Measurements from ENCODE around the gene DNAH17.
"Not testable (repeated sequence)": the region's sequence is repeated elsewhere in the genome, so short reads cannot be mapped to it uniquely, and the experiment has no call there.

The DNAH17 gene

DNA sequence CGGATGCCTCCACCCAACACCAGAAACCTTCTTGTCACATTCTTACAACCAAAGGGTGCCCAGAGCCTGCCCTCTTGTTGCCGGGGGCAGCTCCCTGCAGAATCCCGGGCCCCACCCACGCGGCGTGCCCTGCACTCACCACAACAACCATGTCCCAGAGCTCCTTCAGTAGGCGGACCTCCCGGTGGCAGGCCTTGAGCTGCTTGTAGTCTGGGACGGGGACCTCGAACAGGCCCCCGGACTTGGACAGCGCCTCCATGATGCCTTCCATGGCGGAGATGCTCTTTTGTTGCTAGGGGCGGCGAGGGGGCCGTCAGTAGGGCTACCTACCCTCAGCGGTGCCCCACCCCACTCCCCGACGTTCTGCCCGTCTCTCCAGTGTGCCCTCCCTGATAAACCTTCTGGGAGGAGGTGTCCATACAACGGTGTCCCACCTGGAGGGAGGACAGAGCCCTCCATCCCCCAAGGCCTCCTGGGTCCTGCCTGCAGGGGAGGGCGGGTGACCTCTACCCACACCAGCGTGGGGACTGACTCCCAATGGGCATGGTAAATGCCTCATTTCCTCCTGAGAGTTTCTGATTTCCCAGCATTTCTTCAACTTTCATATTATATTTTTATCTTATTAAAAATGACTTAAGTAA, 52.2 kb downstream of the DNAH17 start:
- FAIRE-seq, result no peak
- no peak for DNase-seq (ENCODE audit: low spot score)

DNA sequence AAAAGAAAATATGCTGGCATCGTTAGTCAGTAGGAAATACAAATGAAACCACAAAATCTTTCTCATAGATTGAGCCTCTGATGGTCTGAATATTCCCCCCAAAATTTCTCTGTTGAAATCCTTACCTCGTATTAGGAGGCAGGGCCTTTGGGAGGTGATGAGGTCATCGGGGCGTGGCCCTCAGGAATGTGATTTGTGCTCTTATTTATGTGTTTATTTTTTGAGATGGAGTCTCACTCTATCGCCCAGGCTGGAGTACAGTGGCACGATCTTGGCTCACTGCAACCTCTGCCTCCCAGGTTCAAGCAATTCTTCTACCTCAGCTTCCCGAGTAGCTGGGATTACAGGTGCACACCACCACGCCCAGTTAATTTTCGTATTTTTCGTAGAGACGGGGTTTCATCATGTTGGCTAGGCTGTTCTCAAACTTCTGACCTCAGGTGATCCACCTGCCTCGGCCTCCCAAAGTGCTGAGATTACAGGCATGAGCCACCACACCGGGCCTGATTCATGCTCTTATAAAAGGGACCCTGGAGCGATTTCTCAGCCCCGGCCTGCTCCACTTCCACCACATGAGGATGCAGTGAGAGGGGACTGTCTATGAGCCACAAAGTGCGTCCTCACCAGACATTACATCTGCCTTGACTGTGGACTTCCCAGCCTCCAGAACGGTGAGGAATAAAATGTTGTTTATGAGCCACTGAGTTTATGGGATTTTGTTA, 53.1 kb downstream of the DNAH17 start:
- FAIRE-seq (no peak), DNase-seq (ENCODE audit: low spot score) (no peak)

DNA sequence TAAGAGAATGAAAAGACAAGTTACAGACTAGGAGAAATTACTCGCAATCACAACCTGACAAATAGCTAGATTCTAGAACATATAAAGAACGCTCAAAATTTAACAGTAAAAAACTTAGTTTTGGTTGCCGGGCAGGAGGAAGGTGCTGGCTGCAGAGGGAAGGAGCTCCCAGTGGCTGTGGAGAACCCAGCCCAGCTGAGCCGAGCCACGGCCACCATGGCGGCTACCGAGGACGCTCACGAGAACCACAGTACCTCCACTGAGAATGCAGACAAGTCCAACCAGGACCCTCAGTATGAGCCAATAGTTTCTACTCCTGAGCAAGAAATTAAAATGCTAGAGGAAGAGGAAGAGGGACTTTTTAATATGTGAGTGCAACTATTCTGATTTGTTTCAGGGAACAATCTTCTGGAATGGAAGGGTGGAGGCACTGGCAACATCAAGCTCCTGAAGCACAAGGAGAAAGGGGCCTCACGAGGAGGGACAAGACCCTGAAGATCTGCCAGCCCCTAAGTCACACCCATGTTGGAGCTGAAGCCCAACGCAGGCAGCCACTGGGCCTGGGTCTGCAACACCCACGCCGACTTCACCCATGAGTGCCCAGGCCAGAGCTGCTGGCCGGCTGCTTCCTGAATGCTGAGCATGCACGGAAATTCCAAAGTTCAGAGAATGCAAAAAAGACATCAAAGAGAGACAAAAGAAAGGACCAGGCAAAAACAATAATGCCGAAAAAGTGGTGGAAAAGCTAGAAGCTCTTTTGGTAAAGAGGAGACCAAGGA, 55.0 kb downstream of the DNAH17 start:
- FAIRE-seq (no peak), DNase-seq (ENCODE audit: low spot score) (no peak)

DNA sequence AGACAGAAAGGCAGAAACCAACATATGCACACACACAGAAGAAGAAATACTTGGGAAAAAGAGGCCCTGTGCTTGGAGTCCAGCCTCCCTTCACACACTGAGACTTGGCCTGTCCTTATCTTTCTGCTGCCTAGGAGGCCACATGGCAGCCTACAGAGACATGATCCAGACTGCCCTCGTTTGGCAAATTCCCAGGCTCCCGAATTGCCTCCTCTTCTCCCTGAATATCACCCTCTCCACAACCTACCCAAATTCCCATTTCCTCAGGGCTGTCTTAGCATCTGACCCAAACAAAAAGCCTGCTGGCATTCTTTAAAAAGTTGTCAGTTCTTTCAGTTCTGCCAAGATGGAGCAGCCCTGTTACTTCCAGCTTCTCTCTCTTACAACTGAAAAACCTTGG, 59.8 kb downstream of the DNAH17 start:
- no peak for FAIRE-seq

DNA sequence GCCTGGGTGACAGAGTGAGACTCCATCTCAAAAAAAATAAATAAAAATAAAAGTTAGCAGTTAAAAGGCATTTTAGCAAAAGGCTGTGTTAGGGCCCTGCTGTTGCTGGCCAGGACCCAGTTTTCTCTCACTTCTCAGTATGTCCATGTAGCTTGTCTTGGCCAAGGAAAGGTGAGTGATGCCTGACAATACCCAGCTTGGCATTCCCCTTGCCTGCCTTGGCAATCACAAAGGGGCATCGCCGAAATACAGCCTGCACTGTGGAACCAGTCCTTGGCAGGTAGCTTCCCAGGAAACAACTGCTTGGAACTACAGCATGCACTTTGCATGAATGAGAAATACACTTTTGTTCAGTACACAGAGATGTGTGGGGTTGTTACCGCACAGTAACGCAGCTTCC, 61.7 kb downstream of the DNAH17 start:
- FAIRE-seq, result no peak
- no peak for DNase-seq (ENCODE audit: low spot score)

More for the DNA sequence above, 59.8 kb downstream of the DNAH17 start:
- DNase-seq (ENCODE audit: low spot score), result no peak

DNA sequence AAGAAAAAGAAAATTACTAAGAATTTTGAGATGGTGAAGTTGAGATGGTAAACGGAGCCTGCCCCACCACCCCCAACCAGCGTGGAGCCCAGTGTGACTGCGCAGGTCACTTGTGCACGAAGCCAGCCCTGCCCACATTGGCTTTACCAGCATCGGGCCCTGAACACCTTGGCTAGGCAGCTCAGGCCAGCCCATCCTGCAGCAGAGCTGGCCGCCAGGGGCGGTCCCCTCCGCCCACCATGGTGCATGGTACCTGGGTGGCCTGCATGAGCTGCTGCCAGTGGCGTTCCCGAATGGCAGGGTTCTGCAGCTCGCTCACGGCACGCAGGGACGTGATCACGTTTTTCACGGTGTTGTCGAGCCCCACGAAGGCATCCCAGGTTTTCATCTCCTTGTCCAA, 62.7 kb downstream of the DNAH17 start:
- DNase-seq (ENCODE audit: low spot score), result no peak
- no peak for FAIRE-seq

DNA sequence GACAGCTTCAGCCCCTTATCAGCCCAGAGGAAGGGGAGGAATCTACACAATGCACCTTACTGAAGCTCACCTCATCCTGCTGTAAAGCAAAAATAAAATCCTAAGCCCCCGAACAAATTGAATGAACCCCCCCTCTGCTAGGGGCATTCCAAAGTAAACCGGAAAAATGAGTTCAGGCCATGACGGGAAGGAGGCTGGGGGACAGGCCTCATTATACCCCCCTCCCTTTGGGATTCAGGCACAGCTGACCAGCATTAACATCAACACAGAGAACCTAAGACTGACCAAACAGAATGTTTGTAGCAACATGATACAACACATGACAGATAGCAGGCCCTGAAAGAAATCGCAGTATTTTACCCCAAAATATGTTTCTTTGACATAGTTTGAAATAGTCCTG, 64.2 kb downstream of the DNAH17 start:
- no peak for DNase-seq (ENCODE audit: low spot score)
- FAIRE-seq, result no peak

DNA sequence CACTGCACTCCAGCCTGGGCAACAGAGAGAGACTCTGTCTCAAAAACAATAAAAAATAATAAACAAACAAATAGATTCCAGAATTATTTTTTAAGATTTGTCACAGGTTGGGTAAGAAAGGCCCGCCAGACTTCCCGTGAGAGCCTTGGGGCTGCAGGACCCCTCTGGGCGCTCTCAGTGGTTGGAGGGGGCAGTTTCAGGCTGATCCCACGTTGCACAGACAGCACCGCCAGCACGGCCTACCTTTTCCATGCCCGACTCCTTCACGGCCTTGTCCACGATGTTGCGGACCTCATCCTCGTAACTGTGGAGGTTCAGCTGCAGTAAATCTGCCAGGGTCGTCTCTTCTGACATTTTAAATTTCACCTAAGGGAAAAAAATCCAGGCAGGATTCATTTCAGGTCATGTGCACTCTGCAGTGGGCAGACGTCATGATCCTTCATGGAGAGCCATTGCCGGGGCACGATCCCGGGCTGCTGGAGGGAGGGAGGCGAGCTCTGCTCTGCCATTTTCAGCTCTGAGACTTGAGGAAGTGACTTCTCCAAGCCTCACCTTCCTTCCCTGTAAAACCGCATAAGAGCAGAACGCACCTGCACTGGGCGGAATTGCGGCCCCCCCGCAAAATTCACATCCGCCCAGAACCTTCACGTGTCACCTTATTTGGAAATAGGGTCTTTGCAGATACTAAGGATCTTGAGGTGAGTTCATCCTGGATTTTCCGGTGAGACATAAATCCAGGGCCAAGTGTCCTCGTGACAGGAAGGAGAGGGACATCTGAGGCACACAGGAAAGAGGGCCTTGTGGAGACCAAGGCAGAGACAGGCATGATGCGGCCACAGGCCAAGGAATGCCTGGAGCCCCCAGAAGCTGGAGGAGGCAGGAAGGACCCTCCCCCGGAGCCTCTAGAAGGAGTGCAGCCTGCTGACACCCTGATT, 66.8 kb downstream of the DNAH17 start:
- DNase-seq (ENCODE audit: low spot score) (no peak), FAIRE-seq (no peak)

DNA sequence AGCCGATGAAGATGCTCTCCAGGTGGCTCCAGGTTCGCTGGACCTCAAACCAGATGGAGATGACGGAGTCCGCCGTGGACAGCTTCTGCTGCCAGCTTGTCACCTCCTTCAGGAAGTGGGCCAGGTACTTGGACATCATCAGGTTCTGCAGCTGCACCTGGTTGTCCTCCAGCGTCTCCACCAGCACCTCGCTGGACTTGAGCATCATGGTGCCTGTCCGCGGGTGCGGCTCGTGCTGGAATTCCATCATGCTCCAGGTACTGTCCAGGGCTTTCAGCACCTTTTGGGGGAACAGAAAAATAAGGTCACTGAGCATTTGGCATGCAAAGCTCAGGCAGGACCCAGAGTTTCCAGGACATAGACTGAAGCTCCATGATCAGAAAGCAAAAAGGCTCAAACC, 69.7 kb downstream of the DNAH17 start:
- FAIRE-seq (no peak), DNase-seq (ENCODE audit: low spot score) (no peak)

DNA sequence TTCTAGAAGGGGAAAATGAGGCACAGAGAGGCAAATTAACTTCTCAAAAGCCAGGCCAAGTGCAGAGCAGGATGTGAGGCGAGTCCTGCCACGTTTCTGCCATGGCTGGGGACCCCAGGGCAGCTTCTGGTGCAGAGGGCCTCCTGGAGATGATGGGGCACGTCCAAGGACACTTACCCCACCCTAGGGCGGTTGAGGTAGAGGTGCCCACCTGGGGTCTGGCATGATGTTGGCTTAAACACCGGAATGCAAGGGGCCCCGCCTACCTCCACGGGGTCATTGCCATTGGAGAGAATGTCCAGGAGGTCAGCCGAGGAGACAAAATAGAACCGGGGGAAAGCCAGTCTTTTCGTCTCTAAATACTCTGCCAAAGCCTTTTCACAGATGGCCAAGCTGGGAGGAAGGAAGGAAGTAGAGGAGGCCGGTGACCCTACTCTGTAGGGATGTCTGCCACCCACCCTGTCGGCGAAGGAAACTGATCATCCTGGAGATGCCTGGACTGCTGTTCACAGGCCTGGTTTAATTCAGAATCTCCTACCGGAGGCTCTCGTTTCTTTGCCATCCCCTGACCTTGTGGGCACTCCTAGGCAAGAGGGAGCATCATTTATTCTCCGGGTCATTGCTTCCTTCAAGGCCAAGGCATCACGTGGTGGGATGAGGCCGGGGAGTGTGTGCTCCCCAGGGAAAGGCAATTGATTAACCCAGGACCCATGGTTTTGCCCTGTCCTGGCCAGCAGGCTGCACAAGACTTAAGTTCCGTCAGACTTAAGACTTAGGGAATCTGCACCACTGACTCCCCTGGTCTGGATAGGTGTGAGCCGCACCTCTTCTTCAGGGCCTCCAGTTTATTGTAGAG, 70.5 kb downstream of the DNAH17 start:
- DNase-seq (ENCODE audit: low spot score) (no peak), FAIRE-seq (no peak)

DNA sequence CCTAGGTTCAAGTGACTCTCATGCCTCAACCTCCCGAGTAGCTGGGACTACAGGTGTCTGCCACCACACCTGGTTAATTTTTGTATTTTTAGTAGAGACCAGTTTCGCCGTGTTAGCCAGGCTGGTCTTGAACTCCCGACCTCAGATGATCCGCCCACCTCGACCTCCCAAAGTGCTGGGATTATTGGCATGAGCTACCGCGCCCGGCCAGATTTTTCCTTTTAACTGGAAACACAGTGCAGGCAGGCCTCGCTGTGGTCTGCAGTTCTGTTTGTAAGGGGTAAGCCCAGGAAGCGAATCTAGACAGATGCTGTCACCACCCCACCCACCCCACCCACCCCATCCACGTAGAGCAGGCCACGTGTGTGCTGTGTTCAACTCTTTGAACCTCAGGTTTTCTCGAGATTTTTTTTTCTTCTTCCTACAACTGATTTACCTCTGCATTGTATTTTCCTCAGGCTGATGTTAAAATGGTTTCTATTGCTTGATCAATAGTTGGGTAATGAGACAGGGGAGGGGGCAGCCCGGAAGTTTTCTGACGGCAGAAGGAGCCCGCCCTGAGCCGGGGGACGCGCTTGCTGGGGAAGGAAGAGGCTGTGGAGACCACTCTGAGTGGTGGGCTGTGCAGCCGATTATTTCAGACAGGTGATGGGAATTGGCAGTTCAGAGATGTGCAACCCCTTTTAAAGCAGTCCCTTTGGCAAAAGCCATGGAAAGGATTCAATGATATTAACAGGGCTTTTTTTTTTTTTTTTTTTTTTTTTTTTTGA, 72.9 kb downstream of the DNAH17 start:
- DNase-seq (ENCODE audit: low spot score) (no peak), FAIRE-seq (no peak)

DNA sequence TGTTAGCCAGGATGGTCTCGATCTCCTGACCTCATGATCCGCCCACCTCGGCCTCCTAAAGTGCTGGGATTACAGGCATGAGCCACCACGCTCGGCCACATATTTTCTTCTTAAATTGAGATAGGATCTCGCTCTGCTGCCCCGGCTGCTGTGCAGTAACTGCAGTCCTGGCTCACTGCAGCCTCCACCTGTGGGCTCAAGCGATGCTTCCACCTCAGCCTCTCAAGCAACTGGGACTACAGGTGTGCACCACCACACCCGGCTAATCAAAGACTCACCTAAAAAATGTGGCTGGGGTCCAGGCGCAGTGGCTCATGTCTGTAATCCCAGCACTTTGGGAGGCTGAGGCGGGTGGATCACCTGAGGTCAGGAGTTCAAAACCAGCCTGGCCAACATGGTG, 73.8 kb downstream of the DNAH17 start:
- DNase-seq (ENCODE audit: low spot score); FAIRE-seq: not testable (repeated sequence)

DNA sequence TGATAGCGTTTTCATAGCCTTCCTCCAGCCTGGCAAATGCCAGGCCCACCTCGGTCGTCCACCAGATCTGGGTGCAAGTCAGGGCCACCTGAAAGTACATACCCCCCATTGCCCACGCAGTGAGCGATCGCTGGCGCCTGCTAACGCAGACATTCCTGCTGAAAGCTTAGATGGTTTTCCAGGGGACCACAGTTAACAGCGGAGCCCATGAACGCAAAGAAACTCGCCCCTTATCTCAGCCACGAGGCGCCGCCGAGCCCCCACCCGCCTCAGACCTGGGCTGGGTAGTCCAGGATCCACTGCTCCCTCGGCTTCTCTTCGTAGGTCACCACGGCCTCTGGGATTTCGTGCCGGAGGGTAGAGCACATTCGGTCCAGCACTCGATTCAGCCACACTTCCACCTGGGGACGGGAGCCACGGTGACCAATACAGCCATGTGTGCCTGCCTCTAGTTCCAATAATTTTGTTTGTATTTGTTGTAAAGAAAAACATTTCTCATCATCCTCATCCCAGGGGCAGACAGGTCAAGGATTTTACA, 74.5 kb downstream of the DNAH17 start:
- no peak for FAIRE-seq
- DNase-seq (ENCODE audit: low spot score), result no peak

DNA sequence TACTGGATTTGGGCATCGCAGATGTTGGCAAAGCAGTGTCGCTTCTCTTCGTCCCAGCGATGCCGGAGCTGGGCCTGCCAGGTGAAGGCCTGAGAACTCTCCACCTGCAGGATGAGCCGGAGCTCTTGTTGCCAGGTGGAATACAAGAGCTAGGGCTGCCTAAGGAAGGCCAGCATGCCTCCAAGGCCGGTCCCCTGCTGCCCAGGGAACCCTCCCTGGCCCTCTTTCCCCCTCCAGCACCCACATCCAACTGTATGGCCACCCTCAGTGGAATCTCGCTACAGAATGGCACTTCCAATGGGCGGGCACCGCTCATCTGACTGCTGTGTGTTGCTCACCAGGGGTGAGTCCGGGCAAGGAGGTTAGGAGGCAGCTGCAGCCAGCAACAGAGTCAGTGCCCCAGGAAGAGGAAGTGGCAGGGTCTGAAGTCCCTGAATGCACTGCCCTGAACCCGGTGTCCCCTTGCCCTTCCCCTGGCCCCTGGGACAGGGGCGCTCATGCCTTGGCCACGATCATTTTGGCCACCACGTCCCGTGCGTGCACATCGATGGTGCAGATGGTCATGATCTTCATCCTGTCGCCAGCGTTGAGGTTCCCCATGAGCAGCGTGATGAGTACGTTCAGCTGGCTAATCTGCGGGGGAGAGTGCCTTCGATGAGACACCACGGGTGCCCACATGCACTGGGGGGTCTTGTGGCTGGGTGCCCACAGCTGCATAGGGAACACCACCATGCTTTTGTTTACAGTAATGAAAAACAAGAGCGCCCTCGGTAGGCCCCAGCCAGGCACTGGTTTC, 75.8 kb downstream of the DNAH17 start:
- no peak for DNase-seq (ENCODE audit: low spot score)
- no peak for FAIRE-seq

DNA sequence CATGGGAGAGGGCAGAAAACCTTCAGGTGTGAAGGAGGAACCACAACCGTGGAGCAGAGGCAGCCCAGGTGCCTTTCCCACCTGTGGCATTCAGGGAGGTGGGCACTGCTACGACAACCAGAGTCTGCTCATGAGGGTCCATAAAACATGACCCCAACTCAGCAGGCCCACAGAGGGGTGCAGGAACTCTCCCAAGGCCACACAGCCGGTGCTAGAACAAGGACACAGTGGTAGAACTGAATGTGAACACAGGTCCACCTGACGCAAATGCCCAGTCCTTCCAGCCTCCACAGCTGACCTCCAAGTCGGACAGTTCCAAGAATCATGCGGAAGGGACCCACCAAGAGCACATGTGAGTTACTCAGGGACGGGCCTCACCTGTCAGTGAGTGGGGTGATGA, 76.4 kb downstream of the DNAH17 start:
- no peak for DNase-seq (ENCODE audit: low spot score)
- no peak for FAIRE-seq

DNA sequence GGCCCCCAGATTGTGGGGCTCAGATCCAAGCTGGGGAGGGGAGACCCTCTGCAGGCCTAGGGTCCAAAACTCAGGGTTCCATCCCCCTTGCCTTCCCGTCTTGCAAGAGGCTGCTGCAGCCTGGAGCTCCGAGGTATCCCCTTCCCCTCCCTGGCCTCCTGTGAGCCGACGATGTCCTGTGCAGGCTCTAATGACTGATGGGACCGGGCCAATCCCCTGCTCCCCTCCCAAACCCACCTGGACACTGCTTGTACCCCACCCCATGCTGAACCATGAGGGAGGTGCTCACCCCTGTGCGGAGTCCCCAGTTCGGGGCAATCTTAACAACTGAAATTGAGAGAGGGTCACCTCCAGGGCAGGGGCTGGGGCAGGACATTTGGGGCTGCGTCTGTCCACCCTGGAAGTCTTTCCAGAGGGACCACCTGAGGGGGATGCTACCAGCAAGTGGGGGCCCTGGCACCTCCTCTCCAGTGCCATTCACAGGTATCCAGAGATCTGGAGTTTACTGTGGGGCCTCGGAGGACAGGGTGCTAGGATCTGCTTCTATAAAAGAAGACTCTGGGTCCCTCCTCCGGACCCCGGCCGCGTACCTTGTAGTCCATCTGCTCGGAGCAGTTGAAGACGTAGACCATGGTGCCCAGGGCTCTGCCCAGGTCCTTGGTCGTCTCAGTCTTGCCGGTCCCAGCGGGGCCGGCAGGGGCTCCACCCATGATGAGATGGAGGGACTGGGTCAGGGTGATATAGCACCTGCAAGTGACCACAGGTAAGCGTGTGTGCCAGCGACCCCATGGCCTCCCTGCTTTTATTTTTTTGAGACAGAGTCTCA, 77.3 kb downstream of the DNAH17 start:
- no peak for FAIRE-seq
- no peak for DNase-seq (ENCODE audit: low spot score)

DNA sequence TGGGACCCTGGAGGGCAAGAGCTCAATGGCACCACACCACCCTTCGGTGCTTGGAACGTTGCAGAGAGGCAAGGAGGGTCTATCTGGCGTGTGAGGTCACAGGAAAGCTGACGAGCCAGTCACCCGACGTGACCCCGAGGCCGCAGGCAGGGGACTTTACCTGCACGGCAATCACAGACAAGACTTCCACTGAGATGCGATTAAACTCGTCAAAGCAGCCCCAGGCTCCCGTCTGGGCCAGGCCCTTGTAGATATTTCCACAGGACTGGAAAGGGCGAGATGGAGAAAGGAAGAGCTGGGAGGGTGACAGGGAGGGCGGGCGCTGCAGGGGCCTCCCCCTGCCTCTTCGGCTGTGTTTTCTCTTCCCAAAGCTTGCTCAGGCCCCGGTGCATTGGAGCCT, 78.3 kb downstream of the DNAH17 start:
- FAIRE-seq, result no peak
- DNase-seq (ENCODE audit: low spot score), result no peak

DNA sequence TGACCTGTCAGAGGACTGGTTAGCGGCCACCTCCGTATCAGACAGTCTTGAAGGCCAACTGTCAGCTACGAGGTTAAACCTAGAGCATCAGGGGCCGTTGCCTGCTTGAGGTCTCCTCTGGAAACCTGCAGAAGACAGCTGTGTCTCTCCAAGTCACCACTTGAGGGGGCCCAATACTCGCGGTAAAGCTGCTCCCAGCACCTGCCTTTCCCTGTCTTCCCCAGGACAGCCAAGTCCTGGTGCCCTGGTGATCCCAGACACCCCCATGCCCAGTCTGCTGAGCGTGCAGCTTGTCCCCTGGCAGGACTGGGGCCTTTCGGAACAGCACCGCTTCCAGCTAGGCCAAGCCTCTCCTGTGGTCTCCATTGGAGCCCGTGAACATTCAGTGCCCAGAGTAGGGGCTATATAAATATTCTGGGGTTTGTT, 80.1 kb downstream of the DNAH17 start:
- no peak for FAIRE-seq

More for the DNA sequence above, 80.1 kb downstream of the DNAH17 start:
- peak; percentile 75 for DNase-seq (ENCODE audit: low spot score)

Measured in RCC 7860 (cell line).